AG20443 (cell line): ENCODE measurements around the gene CNIH2.
"Not testable (repeated sequence)": the region's sequence is repeated elsewhere in the genome, so short reads cannot be mapped to it uniquely, and the experiment has no call there.

ENCODE experiments used
- DNase-seq: peaks from one replicate; pipeline ENCODE4 v3.0.0; 2012; ENCODE audit warnings: low spot score, mixed read lengths

The CNIH2 gene

DNA sequence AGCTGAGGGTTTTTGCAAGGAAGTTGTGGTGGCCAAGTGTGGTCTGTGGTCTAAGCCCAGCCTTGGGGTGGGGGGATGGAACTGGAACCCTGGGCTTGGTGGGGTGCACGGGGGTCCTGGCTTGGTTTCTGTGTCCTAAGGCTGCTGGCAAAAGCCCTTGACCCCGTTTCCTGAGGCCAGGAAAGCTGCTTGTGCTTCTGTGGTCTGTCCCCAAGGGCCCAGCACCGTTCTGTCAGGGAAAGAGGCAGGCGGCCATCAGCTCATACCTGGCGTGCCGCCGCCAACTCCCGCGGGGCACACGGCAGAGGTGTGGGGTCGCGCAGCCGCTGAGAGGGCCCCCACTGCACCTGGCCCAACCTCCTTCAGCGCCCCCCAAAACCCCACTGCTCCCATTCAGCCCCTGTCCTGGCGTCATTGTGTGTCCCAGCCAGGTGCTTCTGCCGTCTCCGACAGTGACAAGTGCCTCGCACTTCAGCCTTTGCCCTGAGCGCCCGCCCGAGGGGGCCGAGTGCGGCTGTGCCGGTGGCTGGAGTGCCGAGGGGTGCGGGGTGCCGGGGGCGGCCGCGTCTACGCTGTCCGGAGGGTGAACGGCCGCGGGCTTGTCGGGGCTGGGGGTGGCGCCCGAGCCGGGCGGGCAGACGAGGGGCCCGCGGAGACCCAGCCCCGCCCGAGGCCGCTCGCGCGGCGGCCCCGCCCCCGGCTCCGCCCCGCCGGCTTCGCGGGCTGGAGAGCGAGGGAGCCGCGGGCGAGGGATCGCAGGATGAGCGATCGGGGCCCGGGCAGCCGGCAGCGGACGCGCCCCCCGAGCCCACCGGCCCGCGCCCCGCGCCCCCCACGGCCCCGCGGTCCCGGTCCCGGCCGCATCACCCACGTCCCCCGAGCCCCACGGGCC is at the start of gene CNIH2:
Gene CNIH2, plus strand, starts transcription at position 705 of the 892 bp plus-strand sequence. CDS start 282 bp downstream, outside the sequence.
- peak; percentile 70 for DNase-seq

DNA sequence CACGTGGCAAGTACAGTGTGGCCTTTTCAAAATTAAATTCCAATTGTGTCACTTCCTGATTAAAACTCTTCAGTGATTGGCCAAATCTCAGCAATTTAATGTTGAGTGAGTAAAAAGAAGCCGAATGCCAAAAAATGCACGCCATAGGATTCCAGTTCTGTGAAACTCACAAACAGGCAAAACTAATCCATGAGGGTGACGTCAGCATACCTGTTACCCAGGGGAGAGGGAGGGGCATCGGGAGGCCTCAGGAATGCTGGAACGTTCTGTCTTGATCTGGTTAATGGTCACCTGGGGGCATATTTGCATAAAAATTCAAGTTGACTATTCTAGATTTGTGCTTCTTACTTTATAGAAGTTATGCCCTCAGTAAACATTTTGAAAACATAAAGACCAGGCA is 49.5 kb upstream of the CNIH2 start:
- DNase-seq, result no peak

- DNase-seq, result no peak
These were observed 47.8 kb upstream of the CNIH2 start for GRCh38 chr11:66230156-66230555.

DNA sequence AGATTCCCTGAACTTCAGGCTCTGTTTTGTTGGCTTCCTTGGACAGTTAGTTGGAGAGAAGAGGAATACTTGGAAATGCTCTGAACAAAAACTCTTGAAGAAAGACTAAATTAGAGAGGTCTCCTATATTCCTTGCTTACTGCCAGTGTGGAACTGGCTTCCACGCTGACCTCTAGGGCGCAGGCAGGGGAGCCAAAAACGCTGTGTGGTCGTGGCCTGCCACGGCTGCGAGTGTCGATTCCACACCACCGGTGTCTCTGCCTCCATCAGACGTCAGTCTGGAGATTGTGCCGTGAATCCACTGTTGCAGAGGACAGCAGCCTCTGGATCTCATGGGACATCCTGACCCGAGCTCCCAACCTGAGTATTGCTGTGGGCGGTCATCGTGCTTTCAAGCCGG is 47.0 kb upstream of the CNIH2 start:
- DNase-seq, result no peak

- DNase-seq, result no peak
These were observed 46.4 kb upstream of the CNIH2 start for GRCh38 chr11:66231561-66231960.

DNA sequence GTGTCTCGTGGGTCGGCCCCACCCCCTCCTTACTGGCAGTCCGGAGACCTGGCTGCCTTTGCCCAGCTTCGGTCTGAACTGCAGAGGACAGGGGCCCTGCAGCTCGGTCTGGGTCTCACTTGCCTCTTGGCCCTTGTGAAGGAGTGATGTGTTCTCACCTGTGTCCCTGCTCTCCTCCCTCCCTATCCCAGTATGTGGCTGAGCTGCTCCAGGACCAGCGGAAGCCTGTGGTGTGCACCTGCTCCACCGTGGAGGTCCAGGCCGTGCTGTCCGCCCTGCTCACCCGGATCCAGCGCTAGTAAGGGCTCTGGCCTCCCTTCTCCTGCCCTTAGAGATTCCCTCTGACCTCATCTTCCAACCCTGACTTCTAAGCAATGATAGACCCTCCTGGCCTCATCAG is 45.2 kb upstream of the CNIH2 start:
- no peak for DNase-seq

GRCh38 chr11:66233301-66233700 is 44.7 kb upstream of the CNIH2 start:
- DNase-seq, result no peak

DNA sequence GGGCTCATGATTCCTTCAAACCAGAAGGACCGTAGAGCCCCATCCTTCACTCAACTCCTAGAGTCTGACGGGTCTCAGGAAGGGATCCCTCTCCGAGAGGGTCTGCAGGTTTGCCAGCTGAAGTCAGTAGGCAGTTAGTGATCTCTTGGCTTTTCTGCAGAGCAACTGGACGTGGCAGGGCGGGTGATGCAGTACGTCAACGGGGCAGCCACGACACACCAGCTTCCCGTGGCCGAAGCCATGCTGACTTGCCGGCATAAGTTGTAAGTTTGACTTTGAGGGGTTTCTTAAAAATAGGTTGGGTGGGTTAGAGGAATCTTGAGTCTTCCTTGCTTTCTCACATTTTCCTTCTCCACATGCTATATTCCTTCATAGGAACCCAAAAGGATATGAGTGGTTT is 42.8 kb upstream of the CNIH2 start:
- no peak for DNase-seq

GRCh38 chr11:66237867-66238266 is 40.1 kb upstream of the CNIH2 start:
- DNase-seq, result no peak

GRCh38 chr11:66238786-66239413 is 39.1 kb upstream of the CNIH2 start:
- no peak for DNase-seq

- no peak for DNase-seq
These were observed 38.5 kb upstream of the CNIH2 start for GRCh38 chr11:66239511-66239910.

DNA sequence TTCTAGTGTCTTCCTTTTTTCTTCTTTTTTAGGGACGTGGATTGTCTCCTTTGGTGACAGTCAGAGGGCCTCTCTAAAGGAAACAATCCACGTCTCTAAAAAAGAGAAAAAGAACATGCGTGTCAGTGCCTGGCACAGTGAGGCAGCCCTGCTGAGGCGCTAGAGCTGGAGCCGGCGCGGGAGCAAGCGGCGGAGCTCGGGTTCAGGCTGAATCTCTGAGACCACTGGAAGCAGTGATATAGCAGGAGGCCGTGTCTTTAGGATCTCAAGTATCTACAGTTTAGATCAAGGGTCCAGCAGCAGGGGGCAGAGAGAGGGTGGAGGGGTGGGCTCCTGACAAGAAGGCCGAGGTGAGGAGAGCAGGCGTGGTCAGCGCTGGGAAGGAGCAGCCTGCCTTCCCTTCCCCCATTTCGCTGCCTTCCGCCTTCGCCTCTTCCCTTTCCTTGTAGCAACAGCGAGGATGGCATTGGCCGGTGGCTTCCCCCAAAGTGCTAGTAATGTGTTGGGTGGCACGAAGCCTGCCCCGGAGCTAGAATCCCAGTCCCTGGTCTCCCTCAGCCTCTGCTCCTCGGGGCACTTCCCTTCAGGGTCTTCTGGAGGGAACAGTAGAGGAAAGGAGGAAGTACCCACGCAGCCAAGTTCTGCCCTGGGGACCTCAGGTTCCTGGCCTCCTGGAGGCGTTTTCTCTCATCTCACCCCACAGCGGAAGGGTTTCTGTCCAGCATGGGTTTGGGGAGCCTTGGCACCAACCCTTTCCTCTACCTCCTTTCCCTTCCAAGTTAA is 37.8 kb upstream of the CNIH2 start:
- DNase-seq, result no peak

DNA sequence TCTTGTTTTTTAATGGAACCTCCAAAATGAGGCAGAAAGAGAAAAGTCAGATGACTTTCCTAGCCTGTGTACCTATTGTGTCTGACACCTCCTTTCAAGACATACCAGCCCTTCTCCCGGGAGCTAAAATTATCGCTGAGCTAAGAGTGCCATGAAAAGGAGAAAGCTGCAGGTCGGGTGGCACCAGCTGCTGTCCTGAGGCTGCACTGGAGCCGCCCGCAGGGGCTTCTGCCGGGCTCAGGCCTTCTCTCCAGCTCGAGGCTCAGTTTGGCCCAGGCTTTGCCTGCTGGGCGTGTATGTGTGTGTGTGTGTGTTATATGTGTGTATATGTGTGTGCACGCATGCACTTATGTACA is 37.2 kb upstream of the CNIH2 start:
- no peak for DNase-seq

DNA sequence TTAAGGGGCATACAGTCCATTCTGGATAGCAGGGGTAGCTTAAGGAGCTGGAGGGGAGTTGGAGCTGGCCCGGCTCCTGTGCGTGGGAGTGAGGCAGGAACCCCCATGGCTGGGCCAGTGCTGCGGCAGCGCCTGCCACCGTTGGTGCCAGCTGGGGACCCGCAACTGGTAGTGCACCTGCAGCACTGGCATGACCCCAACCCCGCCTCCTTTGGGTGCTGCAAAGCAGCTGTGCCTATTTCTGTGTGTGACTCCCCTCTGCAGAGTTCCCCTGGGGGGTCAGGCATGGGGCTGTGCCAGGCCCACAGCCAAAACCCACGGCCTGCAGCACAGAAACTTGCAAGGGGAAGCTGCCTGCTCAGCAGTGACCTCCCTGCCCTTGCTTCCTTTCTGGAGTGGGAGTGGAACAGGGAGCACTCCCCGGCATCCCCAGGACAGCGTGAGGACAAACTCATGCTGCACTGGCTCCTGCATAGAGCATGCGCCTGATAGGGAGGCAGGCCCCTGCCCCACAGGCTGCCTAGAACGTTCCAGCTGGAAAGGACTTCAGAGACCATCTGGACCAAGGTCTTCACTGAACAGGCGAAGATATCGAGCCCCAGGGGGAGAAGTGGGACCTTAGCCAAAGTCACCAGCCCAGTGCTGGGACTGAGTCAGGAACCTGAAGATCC is 35.7 kb upstream of the CNIH2 start:
- no peak for DNase-seq

DNA sequence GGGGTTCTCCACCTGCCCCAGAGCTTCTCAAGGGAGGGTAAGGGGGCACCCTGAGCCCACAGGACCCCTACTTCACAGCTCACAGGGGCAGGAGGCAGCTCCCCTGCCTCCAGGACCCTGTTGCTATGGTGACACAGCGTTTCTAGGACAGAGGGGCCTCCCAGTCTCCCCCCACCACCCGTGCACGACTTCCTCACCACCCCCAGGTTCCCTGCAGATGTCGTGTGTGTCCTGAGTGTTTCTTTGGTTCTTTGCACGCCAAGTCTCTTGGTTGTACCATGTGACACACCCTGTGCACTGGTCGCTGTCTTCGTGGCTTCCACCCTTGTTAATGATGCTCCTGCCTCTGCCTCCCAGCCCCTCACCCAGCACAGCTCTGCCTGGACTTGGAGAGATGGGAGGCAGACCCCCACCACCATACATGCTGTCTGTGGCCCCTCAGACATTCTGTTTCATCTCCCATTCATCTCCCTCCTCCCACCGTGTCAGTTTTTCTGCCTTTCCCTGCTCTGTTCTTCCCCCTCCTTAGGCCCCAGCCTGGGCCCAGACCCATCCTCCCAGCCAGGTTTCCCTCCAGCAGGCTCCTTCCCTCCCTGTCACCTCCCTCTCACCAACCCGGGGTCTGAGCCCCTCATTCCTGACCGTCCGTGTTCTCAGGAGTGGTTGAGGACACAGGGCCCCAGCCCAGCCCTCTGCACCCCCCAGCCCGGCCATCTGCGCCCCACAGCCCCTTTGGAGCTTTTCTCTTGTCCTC is 34.0 kb upstream of the CNIH2 start:
- DNase-seq, result no peak

GRCh38 chr11:66247295-66247694 is 30.7 kb upstream of the CNIH2 start:
- no peak for DNase-seq

DNA sequence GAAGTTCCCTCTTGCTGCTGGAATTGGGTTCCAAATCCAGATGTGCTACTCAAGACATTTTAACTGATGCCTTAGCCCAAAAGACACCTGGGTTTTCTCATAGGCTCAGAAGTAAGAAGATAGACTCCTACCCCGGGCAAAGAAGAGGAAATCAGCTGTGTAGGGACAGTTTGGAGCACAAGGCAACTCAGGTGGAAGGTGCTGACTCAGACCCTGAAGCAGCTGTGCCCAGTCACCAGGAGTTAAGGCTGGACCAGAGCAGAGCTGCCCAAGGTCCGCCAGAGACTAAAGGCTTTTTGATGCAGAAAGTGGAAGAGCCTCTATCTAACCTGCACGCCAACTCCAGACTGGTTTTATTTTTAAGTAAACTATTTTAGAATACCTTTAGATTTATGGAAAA is 30.2 kb upstream of the CNIH2 start:
- DNase-seq, result no peak

- DNase-seq, result no peak
These were observed 29.1 kb upstream of the CNIH2 start for GRCh38 chr11:66248903-66249302.

- DNase-seq, result no peak
These were observed 26.2 kb upstream of the CNIH2 start for GRCh38 chr11:66251809-66252208.

GRCh38 chr11:66253081-66253480 is 24.9 kb upstream of the CNIH2 start:
- not testable (repeated sequence) for DNase-seq

DNA sequence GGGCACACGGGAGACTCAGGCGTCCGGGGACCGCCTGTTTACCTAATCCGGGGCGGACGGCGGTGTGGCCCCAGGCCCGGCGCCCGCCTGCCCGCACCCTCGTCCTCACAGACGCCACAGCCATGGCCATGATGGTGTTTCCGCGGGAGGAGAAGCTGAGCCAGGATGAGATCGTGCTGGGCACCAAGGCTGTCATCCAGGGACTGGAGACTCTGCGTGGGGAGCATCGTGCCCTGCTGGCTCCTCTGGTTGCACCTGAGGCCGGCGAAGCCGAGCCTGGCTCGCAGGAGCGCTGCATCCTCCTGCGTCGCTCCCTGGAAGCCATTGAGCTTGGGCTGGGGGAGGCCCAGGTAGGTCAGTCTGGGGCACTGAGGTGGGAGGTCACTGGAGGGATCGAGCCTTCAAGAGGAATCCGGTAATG is 19.5 kb upstream of the CNIH2 start:
- no peak for DNase-seq

- no peak for DNase-seq
These were observed 18.8 kb upstream of the CNIH2 start for GRCh38 chr11:66259225-66259624.
